H1 (cell line): Measurements from ENCODE around the gene FGR. TPM values are rescaled to one million over a fixed set of nuclear protein-coding genes. Genes with fewer than 3 reads are reported as not detected.

Experiments used
- ASH2L ChIP-seq: fragments of 200-600, 300-600 bp; sonication (generic); IDR thresholded peaks from one replicate; pipeline ENCODE4 v1.7.1; 2017; ENCODE audit warnings: low read length
- CHD2 ChIP-seq: IDR thresholded peaks from 2 replicates; pipeline ENCODE4 v1.6.1; 2012; ENCODE audit warnings: low read length, improper control_type of control experiment
- GTF2F1 ChIP-seq: IDR thresholded peaks from 2 replicates; pipeline ENCODE4 v1.6.1; 2012; ENCODE audit warnings: low read depth, low read length, improper control_type of control experiment, borderline replicate concordance
- HDAC6 ChIP-seq: IDR thresholded peaks from one replicate; pipeline ENCODE4 v1.7.1; 2012; ENCODE audit warnings: low read depth, mild to moderate bottlenecking, inconsistent platforms, low read length, moderate library complexity
- JUND ChIP-seq: IDR thresholded peaks from 2 replicates; pipeline ENCODE4 v1.6.1; 2011; ENCODE audit warnings: mild to moderate bottlenecking, improper control_type of control experiment, low read length
- POU5F1 ChIP-seq: IDR thresholded peaks from 2 replicates; pipeline ENCODE4 v1.6.1; 2011; ENCODE audit warnings: low read depth, mild to moderate bottlenecking, low read length, moderate library complexity
- RNF2 ChIP-seq: fragments of 200-900, 300-1000 bp; sonication (generic); IDR thresholded peaks from 2 replicates; pipeline ENCODE4 v1.7.1; 2016; ENCODE audit warnings: borderline replicate concordance, low read depth, mild to moderate bottlenecking, antibody characterized with exemption, low read length; ENCODE audit not compliant: poor library complexity, severe bottlenecking; ENCODE audit errors: missing control alignments
- TAF1 ChIP-seq: IDR thresholded peaks from 2 replicates; pipeline ENCODE4 v1.6.1; 2011; ENCODE audit warnings: mild to moderate bottlenecking, low read depth, low read length
- TAF7 ChIP-seq: optimal IDR thresholded peaks from 2 replicates; pipeline ENCODE3; 2011; ENCODE audit warnings: low read depth, mild to moderate bottlenecking, inconsistent platforms, low read length, moderate library complexity, borderline replicate concordance
- polyA plus RNA-seq, 7 experiments: library from polyadenylated mRNA; depleted of rRNA in 3 of 7; stranded (reverse) in 5 of 7; unstranded in 2 of 7; fragments of >200 nt in 5 of 7; fragments of 200-250 nt in 2 of 7; gene quantifications; 1 replicate in 5 of 7; 2 replicates in 1 of 7; 4 replicates in 1 of 7; pipeline versions ENCODE4 v1.2.1 to v1.2.3, GENCODE V29; 2011 to 2013; ENCODE audit warnings: missing spikeins in 2 of 7, mixed read lengths in 2 of 7
- total RNA-seq: library from RNA; stranded (reverse); fragmentation: NEBNext Ultra II Directional; extraction: Animal tissue kit (Norgen Biotek cat#: 25700); gene quantifications from 2 replicates; pipeline ENCODE4 v1.2.1, GENCODE V29; 2021
- TF ChIP-seq, protein P1 (sequence below): IDR thresholded peaks from 2 replicates; pipeline ENCODE4 v1.6.1; 2012; ENCODE audit warnings: inconsistent platforms
- TF ChIP-seq, protein P2 (sequence below): fragments of 300-600 bp; sonication (generic); IDR thresholded peaks from 2 replicates; pipeline ENCODE4 v1.7.1; 2012; ENCODE audit warnings: low read length, moderate library complexity, mild to moderate bottlenecking, inconsistent platforms; ENCODE audit not compliant: insufficient replicate concordance

The FGR gene
- total and polyA plus RNA-seq, 2 of the 8 experiments (the other 6 are each of a cell fraction or from before 2014, with no cell fraction given) = 0.22 to 0.95 TPM

DNA sequence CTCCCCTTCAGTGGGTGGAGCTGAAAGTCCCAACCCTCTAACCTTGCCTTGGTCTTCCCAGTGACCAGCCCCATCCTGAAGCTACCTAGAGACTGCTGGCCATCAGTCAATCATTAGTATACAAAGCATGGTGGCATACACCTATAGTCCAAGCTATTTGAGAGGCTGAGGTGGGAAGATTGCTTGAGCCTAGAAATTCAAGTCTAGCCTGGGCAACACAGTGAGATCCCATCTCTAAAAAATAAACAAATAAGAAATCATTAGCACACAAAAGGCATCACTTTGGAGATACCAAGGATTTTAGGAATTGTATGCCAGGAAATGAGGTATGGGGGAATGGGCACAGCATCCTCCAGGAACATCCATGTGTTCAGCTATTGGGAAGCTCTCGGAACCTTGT, 41.4 kb upstream of the FGR start (continued):
- TF ChIP-seq JUND (no peak), ASH2L (no peak), RNF2 (no peak), HDAC6 (no peak), GTF2F1 (no peak), TAF1 (no peak), CHD2 (no peak), POU5F1 (no peak), TAF7 (no peak)
- TF ChIP-seq, protein P1, sequence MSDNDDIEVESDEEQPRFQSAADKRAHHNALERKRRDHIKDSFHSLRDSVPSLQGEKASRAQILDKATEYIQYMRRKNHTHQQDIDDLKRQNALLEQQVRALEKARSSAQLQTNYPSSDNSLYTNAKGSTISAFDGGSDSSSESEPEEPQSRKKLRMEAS = no peak
- TF ChIP-seq, protein P2, sequence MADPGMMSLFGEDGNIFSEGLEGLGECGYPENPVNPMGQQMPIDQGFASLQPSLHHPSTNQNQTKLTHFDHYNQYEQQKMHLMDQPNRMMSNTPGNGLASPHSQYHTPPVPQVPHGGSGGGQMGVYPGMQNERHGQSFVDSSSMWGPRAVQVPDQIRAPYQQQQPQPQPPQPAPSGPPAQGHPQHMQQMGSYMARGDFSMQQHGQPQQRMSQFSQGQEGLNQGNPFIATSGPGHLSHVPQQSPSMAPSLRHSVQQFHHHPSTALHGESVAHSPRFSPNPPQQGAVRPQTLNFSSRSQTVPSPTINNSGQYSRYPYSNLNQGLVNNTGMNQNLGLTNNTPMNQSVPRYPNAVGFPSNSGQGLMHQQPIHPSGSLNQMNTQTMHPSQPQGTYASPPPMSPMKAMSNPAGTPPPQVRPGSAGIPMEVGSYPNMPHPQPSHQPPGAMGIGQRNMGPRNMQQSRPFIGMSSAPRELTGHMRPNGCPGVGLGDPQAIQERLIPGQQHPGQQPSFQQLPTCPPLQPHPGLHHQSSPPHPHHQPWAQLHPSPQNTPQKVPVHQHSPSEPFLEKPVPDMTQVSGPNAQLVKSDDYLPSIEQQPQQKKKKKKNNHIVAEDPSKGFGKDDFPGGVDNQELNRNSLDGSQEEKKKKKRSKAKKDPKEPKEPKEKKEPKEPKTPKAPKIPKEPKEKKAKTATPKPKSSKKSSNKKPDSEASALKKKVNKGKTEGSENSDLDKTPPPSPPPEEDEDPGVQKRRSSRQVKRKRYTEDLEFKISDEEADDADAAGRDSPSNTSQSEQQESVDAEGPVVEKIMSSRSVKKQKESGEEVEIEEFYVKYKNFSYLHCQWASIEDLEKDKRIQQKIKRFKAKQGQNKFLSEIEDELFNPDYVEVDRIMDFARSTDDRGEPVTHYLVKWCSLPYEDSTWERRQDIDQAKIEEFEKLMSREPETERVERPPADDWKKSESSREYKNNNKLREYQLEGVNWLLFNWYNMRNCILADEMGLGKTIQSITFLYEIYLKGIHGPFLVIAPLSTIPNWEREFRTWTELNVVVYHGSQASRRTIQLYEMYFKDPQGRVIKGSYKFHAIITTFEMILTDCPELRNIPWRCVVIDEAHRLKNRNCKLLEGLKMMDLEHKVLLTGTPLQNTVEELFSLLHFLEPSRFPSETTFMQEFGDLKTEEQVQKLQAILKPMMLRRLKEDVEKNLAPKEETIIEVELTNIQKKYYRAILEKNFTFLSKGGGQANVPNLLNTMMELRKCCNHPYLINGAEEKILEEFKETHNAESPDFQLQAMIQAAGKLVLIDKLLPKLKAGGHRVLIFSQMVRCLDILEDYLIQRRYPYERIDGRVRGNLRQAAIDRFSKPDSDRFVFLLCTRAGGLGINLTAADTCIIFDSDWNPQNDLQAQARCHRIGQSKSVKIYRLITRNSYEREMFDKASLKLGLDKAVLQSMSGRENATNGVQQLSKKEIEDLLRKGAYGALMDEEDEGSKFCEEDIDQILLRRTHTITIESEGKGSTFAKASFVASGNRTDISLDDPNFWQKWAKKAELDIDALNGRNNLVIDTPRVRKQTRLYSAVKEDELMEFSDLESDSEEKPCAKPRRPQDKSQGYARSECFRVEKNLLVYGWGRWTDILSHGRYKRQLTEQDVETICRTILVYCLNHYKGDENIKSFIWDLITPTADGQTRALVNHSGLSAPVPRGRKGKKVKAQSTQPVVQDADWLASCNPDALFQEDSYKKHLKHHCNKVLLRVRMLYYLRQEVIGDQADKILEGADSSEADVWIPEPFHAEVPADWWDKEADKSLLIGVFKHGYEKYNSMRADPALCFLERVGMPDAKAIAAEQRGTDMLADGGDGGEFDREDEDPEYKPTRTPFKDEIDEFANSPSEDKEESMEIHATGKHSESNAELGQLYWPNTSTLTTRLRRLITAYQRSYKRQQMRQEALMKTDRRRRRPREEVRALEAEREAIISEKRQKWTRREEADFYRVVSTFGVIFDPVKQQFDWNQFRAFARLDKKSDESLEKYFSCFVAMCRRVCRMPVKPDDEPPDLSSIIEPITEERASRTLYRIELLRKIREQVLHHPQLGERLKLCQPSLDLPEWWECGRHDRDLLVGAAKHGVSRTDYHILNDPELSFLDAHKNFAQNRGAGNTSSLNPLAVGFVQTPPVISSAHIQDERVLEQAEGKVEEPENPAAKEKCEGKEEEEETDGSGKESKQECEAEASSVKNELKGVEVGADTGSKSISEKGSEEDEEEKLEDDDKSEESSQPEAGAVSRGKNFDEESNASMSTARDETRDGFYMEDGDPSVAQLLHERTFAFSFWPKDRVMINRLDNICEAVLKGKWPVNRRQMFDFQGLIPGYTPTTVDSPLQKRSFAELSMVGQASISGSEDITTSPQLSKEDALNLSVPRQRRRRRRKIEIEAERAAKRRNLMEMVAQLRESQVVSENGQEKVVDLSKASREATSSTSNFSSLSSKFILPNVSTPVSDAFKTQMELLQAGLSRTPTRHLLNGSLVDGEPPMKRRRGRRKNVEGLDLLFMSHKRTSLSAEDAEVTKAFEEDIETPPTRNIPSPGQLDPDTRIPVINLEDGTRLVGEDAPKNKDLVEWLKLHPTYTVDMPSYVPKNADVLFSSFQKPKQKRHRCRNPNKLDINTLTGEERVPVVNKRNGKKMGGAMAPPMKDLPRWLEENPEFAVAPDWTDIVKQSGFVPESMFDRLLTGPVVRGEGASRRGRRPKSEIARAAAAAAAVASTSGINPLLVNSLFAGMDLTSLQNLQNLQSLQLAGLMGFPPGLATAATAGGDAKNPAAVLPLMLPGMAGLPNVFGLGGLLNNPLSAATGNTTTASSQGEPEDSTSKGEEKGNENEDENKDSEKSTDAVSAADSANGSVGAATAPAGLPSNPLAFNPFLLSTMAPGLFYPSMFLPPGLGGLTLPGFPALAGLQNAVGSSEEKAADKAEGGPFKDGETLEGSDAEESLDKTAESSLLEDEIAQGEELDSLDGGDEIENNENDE = no peak
